Measurements from ENCODE around the gene ZSCAN10. TPM values are rescaled to one million over a fixed set of nuclear protein-coding genes. Genes with fewer than 3 reads are reported as not detected.

The ZSCAN10 gene
- total and polyA plus RNA-seq, 2 of the 13 experiments (the other 11 are each of a cell fraction or from before 2014, with no cell fraction given), result not detected

DNA sequence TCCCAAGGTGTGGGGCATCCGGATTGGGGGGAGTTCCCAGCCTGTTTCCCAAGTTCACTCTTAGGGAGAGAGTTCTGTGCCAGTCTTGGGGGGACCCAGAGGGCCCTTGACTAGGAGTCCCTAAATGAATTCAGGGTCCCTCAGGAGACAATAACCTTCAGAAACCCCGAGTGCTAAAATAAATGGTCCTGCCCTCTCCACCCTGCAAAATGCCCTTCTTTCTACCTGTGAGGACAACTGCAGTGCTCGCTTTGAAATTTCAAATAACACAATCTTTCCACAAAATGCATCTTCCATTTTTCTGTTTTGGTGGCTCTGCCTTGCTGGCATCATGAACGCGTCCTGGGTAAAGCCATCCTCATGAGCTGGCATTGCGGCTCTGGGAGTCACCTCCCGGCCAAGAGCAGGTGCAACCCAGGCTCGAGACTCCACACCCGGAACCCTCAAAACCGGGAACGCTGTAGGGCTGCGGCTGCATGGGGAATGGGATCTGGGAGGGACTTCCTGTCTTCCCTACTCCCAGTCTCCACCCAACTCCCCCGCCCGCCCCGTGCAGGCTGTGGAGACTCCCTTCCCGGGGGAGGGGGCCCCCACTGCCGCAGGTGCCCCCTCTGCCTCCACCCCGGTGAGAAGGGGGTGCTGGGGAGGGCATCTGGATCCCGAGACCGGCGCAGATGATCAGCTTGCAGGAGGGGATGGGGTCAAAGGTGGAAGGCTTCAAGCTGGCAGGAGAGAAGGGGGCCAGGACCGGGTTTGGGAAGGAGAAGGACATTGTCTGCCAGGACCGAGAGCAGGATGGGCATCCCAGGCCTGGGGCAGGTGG is 13.2 kb upstream of the ZSCAN10 start, which contains the start of gene ZNF205 (continued):
- TF ChIP-seq ZSCAN25 (CRISPR knock-in tag; IDR thresholded peaks at IDR 0.05), result no peak
- TF ChIP-seq FOXK2 (IDR thresholded peaks at IDR 0.05), result no peak
- TF ChIP-seq ZBTB7A (CRISPR knock-in tag; IDR thresholded peaks at IDR 0.05), result no peak
- TF ChIP-seq, protein P1, sequence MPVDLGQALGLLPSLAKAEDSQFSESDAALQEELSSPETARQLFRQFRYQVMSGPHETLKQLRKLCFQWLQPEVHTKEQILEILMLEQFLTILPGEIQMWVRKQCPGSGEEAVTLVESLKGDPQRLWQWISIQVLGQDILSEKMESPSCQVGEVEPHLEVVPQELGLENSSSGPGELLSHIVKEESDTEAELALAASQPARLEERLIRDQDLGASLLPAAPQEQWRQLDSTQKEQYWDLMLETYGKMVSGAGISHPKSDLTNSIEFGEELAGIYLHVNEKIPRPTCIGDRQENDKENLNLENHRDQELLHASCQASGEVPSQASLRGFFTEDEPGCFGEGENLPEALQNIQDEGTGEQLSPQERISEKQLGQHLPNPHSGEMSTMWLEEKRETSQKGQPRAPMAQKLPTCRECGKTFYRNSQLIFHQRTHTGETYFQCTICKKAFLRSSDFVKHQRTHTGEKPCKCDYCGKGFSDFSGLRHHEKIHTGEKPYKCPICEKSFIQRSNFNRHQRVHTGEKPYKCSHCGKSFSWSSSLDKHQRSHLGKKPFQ (CRISPR knock-in tag; IDR thresholded peaks at IDR 0.05; ENCODE audit: insufficient replicate concordance), result no peak
- TF ChIP-seq HNRNPLL (IDR thresholded peaks at IDR 0.05; ENCODE audit: low read depth, low read length, poor library complexity, severe bottlenecking), result peak; percentile 46
- no peak for TF ChIP-seq ZNF224 (CRISPR knock-in tag; IDR thresholded peaks at IDR 0.05)
- TF ChIP-seq STAG1 (CRISPR knock-in tag; IDR thresholded peaks at IDR 0.05), result peak; percentile 29; the same call in 1 of the 2 replicates
- TF ChIP-seq CEBPB (IDR thresholded peaks at IDR 0.05; ENCODE audit: borderline replicate concordance, low read depth, low read length), result no peak
- TF ChIP-seq ISL2 (CRISPR knock-in tag; IDR thresholded peaks at IDR 0.05), result no peak; the same call in 1 of the 2 replicates
- TF ChIP-seq ZNF274 (CRISPR knock-in tag; IDR thresholded peaks at IDR 0.05), result peak; percentile 77
- no peak for TF ChIP-seq ZNF510 (CRISPR knock-in tag; IDR thresholded peaks at IDR 0.05; ENCODE audit: low read depth)
- TF ChIP-seq, protein P2, sequence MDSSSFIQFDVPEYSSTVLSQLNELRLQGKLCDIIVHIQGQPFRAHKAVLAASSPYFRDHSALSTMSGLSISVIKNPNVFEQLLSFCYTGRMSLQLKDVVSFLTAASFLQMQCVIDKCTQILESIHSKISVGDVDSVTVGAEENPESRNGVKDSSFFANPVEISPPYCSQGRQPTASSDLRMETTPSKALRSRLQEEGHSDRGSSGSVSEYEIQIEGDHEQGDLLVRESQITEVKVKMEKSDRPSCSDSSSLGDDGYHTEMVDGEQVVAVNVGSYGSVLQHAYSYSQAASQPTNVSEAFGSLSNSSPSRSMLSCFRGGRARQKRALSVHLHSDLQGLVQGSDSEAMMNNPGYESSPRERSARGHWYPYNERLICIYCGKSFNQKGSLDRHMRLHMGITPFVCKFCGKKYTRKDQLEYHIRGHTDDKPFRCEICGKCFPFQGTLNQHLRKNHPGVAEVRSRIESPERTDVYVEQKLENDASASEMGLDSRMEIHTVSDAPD (CRISPR knock-in tag; IDR thresholded peaks at IDR 0.05), result no peak
- 0 out of 2 replicates have a peak, but pooled peaks have one; percentile 42 for TF ChIP-seq CENPT (CRISPR knock-in tag; IDR thresholded peaks at IDR 0.05; ENCODE audit: low read depth)
- TF ChIP-seq, protein P3, sequence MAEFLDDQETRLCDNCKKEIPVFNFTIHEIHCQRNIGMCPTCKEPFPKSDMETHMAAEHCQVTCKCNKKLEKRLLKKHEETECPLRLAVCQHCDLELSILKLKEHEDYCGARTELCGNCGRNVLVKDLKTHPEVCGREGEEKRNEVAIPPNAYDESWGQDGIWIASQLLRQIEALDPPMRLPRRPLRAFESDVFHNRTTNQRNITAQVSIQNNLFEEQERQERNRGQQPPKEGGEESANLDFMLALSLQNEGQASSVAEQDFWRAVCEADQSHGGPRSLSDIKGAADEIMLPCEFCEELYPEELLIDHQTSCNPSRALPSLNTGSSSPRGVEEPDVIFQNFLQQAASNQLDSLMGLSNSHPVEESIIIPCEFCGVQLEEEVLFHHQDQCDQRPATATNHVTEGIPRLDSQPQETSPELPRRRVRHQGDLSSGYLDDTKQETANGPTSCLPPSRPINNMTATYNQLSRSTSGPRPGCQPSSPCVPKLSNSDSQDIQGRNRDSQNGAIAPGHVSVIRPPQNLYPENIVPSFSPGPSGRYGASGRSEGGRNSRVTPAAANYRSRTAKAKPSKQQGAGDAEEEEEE (CRISPR knock-in tag; IDR thresholded peaks at IDR 0.05; ENCODE audit: borderline replicate concordance), result no peak
- no peak; the same call in 1 of the 2 replicates for TF ChIP-seq NCOR1 (IDR thresholded peaks at IDR 0.05; ENCODE audit: borderline replicate concordance, low read length)
- peak; percentile 58; the same call in 1 of the 2 replicates for TF ChIP-seq ESRRA (CRISPR knock-in tag; IDR thresholded peaks at IDR 0.05; ENCODE audit: low read depth)
- TF ChIP-seq, protein P4, sequence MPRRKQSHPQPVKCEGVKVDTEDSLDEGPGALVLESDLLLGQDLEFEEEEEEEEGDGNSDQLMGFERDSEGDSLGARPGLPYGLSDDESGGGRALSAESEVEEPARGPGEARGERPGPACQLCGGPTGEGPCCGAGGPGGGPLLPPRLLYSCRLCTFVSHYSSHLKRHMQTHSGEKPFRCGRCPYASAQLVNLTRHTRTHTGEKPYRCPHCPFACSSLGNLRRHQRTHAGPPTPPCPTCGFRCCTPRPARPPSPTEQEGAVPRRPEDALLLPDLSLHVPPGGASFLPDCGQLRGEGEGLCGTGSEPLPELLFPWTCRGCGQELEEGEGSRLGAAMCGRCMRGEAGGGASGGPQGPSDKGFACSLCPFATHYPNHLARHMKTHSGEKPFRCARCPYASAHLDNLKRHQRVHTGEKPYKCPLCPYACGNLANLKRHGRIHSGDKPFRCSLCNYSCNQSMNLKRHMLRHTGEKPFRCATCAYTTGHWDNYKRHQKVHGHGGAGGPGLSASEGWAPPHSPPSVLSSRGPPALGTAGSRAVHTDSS (CRISPR knock-in tag; conservative IDR thresholded peaks at IDR 0.05), result no peak
- TF ChIP-seq, protein P5, sequence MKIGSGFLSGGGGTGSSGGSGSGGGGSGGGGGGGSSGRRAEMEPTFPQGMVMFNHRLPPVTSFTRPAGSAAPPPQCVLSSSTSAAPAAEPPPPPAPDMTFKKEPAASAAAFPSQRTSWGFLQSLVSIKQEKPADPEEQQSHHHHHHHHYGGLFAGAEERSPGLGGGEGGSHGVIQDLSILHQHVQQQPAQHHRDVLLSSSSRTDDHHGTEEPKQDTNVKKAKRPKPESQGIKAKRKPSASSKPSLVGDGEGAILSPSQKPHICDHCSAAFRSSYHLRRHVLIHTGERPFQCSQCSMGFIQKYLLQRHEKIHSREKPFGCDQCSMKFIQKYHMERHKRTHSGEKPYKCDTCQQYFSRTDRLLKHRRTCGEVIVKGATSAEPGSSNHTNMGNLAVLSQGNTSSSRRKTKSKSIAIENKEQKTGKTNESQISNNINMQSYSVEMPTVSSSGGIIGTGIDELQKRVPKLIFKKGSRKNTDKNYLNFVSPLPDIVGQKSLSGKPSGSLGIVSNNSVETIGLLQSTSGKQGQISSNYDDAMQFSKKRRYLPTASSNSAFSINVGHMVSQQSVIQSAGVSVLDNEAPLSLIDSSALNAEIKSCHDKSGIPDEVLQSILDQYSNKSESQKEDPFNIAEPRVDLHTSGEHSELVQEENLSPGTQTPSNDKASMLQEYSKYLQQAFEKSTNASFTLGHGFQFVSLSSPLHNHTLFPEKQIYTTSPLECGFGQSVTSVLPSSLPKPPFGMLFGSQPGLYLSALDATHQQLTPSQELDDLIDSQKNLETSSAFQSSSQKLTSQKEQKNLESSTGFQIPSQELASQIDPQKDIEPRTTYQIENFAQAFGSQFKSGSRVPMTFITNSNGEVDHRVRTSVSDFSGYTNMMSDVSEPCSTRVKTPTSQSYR (CRISPR knock-in tag; IDR thresholded peaks at IDR 0.05; ENCODE audit: borderline replicate concordance), result peak; percentile 38; the same call in 1 of the 2 replicates
- TF ChIP-seq RELA (CRISPR knock-in tag; IDR thresholded peaks at IDR 0.05), result no peak
